ENCODE measurements around the gene TECPR2.

The TECPR2 gene

DNA sequence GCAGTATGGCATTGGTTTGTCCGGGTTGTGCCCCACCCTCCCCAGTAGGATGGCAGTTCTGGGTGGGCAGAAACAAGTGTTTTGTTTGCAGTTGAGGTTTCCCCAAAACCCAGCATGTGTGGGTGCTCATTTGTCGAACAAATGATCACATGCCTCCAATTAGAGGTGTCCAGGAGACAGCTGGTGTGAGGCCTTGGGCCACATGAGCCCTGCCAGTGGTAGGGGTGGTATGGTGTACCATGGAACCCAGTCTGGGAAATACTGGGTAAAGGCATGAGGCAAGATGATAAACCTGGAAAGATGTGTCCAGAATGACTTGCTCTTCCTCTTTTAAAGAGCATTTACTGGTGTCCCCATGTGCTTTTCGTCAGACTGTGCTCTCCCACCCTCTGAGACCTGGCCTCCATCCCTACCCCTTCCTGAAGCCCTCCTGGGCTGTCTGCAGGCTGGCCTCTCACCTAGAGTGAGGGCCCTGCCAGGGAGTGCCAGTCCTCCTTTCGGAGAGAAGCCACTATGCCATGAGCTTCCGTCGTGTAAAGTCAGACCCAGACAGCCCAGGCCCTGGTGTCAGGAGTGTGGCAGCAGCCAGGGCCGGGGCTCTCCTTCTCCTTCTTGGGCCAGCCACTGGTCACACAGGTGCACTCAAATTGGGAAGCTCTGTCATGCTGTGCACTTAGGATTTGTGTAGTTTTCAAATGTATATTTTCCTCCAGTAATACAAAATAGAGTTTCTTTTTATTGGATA, 129.2 kb downstream of the TECPR2 start:
- H3K4me3 ChIP-seq (ENCODE audit: low read depth in 1 of 2, low read length in 2 of 2) = no peak overlapping the region
- no peak overlapping the region for H3K9ac ChIP-seq (ENCODE audit: low read length)
- H3K27ac ChIP-seq (ENCODE audit: low read depth, low read length) = no peak overlapping the region
- no peaks in the 10 kb centered on the region for H3K9me3 ChIP-seq (ENCODE audit: low read length)
- H3K36me3 ChIP-seq (ENCODE audit: insufficient read depth, low read length) = no peaks in the 10 kb centered on the region
- no peaks in the 10 kb centered on the region for H3K4me1 ChIP-seq (ENCODE audit: insufficient read depth, low read length)
- H3K27me3 ChIP-seq (ENCODE audit: control insufficient read depth in 1 of 2, insufficient read depth in 2 of 2, low read length in 2 of 2) = no peaks in the 10 kb centered on the region

DNA sequence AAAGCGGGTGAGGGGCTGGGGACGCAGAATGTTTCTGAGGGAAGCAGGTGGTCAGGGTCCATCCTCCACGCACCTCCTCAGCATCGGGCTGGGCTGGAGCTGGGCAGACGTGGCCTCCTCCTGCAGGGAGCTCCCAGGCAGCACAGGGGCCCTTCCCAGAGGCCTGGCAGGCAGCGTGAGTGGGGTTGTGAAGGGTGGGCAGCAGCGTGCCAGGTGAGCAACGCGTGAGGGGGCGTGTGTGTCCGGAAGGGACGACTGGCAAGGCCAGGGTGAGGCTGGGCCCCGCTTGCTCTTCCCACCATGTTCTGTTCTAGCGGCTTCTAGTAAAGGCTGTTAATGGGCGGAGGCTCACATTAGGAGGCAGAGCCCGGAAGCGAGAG, 129.8 kb downstream of the TECPR2 start:
- no peak overlapping the region for H3K4me3 ChIP-seq (ENCODE audit: low read depth in 1 of 2, low read length in 2 of 2)
- no peak overlapping the region for H3K9ac ChIP-seq (ENCODE audit: low read length)
- H3K27me3 ChIP-seq (ENCODE audit: control insufficient read depth in 1 of 2, insufficient read depth in 2 of 2, low read length in 2 of 2) = no peaks in the 10 kb centered on the region
- no peaks in the 10 kb centered on the region for H3K36me3 ChIP-seq (ENCODE audit: insufficient read depth, low read length)
- H3K27ac ChIP-seq (ENCODE audit: low read depth, low read length) = no peak overlapping the region
- no peaks in the 10 kb centered on the region for H3K4me1 ChIP-seq (ENCODE audit: insufficient read depth, low read length)
- no peaks in the 10 kb centered on the region for H3K9me3 ChIP-seq (ENCODE audit: low read length)

DNA sequence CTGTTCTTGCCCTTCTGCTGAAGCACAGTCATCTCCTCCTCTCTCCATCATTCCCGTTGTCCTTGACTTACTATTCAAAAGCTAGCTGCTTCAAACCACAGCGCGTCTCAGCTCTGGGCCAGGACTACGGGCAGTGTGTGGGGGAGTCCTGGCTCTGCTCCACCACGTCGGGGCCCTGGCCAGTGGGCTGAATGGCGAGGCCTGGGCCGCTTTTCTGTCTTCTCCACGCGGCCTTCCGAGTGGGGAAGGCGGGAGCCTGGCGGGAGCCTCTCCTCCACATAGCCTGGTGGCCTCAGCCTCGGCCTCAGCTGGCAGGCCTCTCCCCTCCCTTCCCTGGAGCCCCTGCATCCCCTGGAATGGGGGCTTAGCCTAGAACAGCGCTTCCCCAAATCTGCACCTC, 130.4 kb downstream of the TECPR2 start:
- Histone ChIP-seq H3K4me3 (ENCODE audit: low read depth in 1 of 2, low read length in 2 of 2) (no peak overlapping the region), H3K4me1 (ENCODE audit: insufficient read depth, low read length) (no peaks in the 10 kb centered on the region), H3K27me3 (ENCODE audit: control insufficient read depth in 1 of 2, insufficient read depth in 2 of 2, low read length in 2 of 2) (no peaks in the 10 kb centered on the region), H3K36me3 (ENCODE audit: insufficient read depth, low read length) (peaks cover 1% of the 10 kb centered on the region), H3K9me3 (ENCODE audit: low read length) (no peaks in the 10 kb centered on the region), H3K27ac (ENCODE audit: low read depth, low read length) (no peak overlapping the region), H3K9ac (ENCODE audit: low read length) (no peak overlapping the region)

DNA sequence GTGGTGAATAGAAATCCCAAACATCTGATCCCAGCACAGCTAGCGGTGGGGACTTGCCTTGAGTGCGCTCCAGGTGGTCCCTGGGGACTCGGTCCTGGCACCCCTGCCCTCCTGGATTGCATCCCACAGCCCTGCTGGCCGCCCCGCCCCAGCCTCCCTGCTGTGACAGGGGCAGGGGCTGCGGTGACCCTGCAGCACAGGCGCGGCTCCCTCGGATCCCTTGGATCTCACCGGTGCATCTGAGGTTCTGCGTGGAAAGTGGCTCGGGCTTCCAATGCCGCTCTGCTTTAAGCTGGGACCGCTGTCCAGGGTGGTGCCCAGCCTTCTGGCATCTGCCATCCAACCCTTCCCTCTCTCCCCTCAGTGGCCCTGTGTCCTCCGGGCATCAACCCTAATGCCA, 130.8 kb downstream of the TECPR2 start:
- Histone ChIP-seq H3K27ac (ENCODE audit: low read depth, low read length) (no peak overlapping the region), H3K4me3 (ENCODE audit: low read depth in 1 of 2, low read length in 2 of 2) (no peak overlapping the region), H3K9me3 (ENCODE audit: low read length) (no peaks in the 10 kb centered on the region), H3K36me3 (ENCODE audit: insufficient read depth, low read length) (peaks cover 6% of the 10 kb centered on the region), H3K27me3 (ENCODE audit: control insufficient read depth in 1 of 2, insufficient read depth in 2 of 2, low read length in 2 of 2) (no peaks in the 10 kb centered on the region), H3K4me1 (ENCODE audit: insufficient read depth, low read length) (no peaks in the 10 kb centered on the region), H3K9ac (ENCODE audit: low read length) (no peak overlapping the region)

DNA sequence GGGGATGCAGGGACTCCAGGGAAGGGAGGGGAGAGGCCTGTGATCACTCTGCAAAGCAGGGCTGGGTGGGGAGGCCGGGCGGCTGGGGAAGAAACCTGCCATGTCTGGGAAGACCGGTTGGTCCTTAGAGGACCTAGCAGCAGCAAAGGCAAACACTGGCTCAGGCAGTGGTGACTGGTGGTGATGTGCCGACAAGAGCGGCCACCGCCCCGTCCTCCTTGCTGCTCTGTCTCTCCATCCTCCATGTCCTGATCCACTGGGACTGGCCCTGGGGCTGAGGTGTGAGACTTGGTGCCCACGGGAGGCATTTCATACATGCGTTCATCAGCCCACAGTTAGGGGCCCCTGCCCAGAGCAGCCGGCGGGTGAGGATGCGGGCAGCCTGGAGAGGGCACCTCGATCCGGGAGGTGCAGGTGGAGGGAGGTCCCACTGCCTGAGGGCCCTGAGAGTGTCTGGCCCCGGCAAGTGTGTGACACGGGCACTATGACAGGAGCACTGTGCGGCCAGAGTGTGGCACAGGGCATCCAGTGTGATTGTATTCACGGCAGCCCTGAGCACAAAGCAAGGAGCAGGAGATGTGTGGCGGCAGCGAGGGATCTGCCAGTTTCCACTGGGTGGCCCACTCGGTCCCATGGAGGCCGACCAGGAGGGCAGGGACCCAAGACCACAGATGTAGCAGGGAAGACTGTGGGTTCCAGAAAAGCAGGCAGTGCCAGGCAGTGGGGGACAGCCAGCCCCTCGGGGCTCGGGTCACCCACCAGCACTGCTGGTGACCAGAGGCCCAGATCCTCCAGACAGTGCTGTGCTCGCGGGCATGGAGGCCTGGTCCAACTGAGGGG, 133.0 kb downstream of the TECPR2 start:
- Histone ChIP-seq H3K4me3 (ENCODE audit: low read depth in 1 of 2, low read length in 2 of 2) (no peak overlapping the region), H3K9me3 (ENCODE audit: low read length) (no peaks in the 10 kb centered on the region), H3K9ac (ENCODE audit: low read length) (no peak overlapping the region), H3K36me3 (ENCODE audit: insufficient read depth, low read length) (peaks cover 9% of the 10 kb centered on the region), H3K4me1 (ENCODE audit: insufficient read depth, low read length) (peaks cover 11% of the 10 kb centered on the region), H3K27me3 (ENCODE audit: control insufficient read depth in 1 of 2, insufficient read depth in 2 of 2, low read length in 2 of 2) (no peaks in the 10 kb centered on the region), H3K27ac (ENCODE audit: low read depth, low read length) (no peak overlapping the region)

DNA sequence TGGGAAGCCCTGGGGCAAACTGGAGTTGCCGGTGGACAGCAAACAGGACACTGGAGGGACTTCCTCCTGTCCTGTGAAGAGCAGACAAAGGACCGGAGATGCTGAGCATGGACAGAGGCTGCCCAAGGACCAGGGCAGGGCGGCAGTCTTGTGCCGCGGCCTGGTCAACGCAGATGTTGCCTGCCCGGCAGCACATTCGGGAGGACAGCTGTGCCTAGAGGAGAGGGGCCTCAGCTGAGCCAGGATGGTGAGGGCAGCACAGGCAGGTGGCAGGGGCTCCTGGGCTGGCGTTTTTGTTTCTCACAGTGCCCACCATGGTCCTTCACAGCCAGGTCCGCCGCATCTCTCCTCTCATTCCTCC, 133.6 kb downstream of the TECPR2 start:
- Histone ChIP-seq H3K4me1 (ENCODE audit: insufficient read depth, low read length) (peaks cover 15% of the 10 kb centered on the region), H3K36me3 (ENCODE audit: insufficient read depth, low read length) (peaks cover 9% of the 10 kb centered on the region), H3K9ac (ENCODE audit: low read length) (no peak overlapping the region)

DNA sequence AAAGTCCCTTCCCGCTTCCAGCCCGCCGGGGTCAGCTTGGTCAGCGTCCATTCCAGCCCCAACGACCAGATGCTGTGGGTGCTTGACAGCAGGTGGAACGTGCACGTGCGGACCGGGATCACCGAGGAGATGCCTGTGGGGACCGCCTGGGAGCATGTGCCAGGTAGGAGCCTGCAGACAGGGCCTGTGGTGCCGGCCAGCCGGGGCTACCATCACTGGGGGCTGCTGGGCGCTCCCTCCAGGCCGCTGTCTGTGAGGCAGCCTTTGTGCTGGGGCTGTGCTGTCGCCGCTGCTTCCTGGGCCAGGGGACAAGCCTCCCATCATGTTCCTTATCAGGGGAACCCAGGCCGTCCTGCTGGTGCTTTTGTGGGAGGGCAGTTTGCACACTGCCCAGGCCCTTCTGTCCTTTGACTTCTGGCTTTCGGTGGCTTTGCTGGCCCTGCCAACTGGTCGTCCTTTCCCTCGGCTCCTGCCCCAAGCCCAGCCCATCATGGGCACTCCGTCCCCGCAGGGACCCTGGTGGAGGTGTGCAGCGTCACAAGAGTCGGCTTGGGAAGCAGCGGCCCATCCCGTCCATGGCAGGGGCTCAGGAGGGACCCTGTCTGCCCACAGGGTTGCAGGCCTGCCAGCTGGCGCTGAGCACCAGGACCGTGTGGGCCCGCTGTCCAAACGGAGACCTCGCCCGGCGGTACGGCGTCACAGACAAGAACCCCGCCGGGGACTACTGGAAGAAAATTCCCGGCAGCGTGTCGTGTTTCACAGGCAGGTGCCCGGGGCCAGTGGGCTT, 134.4 kb downstream of the TECPR2 start:
- Histone ChIP-seq H3K27ac (ENCODE audit: low read depth, low read length) (no peak overlapping the region), H3K9me3 (ENCODE audit: low read length) (no peaks in the 10 kb centered on the region), H3K4me3 (ENCODE audit: low read depth in 1 of 2, low read length in 2 of 2) (no peak overlapping the region), H3K36me3 (ENCODE audit: insufficient read depth, low read length) (peaks cover 9% of the 10 kb centered on the region), H3K4me1 (ENCODE audit: insufficient read depth, low read length) (peaks cover 15% of the 10 kb centered on the region), H3K27me3 (ENCODE audit: control insufficient read depth in 1 of 2, insufficient read depth in 2 of 2, low read length in 2 of 2) (no peaks in the 10 kb centered on the region), H3K9ac (ENCODE audit: low read length) (no peak overlapping the region)

More for the DNA sequence above, 133.6 kb downstream of the TECPR2 start:
- H3K4me3 ChIP-seq (ENCODE audit: low read depth in 1 of 2, low read length in 2 of 2) = no peak overlapping the region
- H3K27me3 ChIP-seq (ENCODE audit: control insufficient read depth in 1 of 2, insufficient read depth in 2 of 2, low read length in 2 of 2) = no peaks in the 10 kb centered on the region
- no peaks in the 10 kb centered on the region for H3K9me3 ChIP-seq (ENCODE audit: low read length)
- no peak overlapping the region for H3K27ac ChIP-seq (ENCODE audit: low read depth, low read length)

DNA sequence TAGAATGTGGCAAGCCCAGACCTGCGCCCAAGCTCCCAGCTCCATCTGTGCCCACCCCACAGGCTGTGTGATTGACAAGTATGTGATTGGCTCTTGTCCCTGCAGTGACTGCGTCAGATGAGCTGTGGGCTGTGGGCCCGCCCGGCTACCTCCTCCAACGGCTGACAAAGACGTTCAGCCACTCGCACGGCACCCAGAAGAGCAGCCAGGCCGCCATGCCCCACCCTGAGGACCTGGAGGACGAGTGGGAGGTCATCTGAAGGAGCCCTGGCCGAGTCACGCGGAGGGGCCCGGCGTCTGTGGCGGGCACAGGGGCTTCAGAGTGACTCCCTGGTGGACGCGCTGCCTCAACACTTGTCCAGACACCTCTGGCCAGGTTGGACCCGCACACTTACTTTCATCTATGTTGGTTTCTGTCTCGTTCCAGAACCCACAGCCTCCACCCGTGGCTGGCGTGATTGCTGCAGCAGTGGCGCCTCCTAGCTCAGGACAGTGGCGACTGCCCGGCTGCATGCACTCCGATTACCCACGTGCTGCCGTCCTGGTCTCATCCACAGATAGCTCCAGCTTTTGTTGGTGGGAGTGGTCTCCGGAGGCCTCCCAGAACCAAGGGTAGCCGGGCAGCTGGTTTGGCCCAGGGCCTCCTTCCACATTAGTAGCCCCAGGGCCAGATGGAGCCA, 135.4 kb downstream of the TECPR2 start:
- Histone ChIP-seq H3K36me3 (ENCODE audit: insufficient read depth, low read length) (peaks cover 9% of the 10 kb centered on the region), H3K9me3 (ENCODE audit: low read length) (no peaks in the 10 kb centered on the region), H3K4me3 (ENCODE audit: low read depth in 1 of 2, low read length in 2 of 2) (no peak overlapping the region), H3K4me1 (ENCODE audit: insufficient read depth, low read length) (peaks cover 15% of the 10 kb centered on the region), H3K27me3 (ENCODE audit: control insufficient read depth in 1 of 2, insufficient read depth in 2 of 2, low read length in 2 of 2) (no peaks in the 10 kb centered on the region), H3K27ac (ENCODE audit: low read depth, low read length) (no peak overlapping the region), H3K9ac (ENCODE audit: low read length) (no peak overlapping the region)

DNA sequence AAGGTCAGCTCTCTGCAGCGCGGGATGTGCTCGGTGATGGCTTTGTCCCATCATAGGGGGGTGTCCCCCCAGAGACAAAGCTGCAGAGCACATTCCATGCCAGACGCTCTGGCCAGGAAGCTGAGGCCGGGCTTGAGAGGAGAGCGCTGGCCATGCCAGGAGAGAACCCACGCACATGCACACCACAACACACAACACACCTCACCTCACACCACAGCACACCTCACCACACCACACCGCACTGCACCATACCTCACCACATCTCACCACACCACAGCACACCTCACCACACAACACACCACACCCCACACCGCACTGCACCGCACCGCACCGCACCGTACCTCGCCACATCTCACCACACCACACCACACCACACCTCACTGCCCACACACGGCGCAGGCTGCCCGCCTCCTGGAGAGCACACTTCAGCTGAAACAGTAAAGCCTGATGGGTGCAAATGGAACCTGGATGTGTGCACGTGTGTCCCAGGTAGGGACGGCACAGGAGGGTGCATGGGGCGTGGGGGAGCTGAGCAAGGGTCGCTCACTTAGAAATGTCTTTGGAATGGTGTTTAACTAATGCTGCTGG, 136.0 kb downstream of the TECPR2 start:
- Histone ChIP-seq H3K9me3 (ENCODE audit: low read length) (no peaks in the 10 kb centered on the region), H3K27ac (ENCODE audit: low read depth, low read length) (no peak overlapping the region), H3K36me3 (ENCODE audit: insufficient read depth, low read length) (peaks cover 9% of the 10 kb centered on the region), H3K4me3 (ENCODE audit: low read depth in 1 of 2, low read length in 2 of 2) (no peak overlapping the region), H3K4me1 (ENCODE audit: insufficient read depth, low read length) (peaks cover 15% of the 10 kb centered on the region), H3K9ac (ENCODE audit: low read length) (no peak overlapping the region), H3K27me3 (ENCODE audit: control insufficient read depth in 1 of 2, insufficient read depth in 2 of 2, low read length in 2 of 2) (no peaks in the 10 kb centered on the region)

DNA sequence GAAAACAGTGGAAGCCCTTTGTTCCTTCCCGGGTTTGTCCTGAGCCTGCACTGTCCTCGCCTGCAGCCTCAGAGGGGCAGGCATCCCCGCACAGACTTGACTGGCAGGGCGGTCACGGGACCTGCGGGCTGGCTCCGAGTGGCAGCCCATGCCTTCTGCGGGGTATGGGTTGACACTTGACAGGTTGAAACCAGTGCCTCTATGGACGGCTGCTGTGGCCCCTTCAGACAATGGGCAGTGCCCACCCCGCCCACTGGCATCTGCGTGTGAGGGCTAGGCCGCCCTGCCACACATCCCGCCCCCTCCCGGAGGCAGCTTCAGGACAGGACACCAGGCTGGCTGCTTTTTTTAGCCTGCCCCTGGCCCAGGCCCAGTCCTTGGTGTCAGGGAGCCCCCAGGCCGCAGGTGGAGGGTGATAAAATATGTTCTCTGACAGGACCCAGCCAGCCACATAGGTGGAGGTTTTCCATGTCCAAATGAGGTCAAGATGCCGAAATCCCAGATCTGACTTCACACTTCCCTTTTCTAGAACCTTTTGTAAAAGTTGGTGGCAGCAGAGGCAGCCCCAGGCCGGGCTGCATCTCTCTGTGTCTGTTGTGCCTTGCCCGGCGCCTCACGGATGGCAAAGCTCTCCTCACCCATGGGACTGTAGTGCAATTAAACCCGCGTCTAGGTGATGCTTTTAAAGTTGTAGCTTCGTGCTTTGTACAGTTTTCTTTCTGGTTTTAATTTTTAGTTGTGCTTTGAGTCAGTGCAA, 136.8 kb downstream of the TECPR2 start:
- Histone ChIP-seq H3K9ac (ENCODE audit: low read length) (no peak overlapping the region), H3K36me3 (ENCODE audit: insufficient read depth, low read length) (peaks cover 9% of the 10 kb centered on the region)

More for the DNA sequence above, 136.8 kb downstream of the TECPR2 start:
- Histone ChIP-seq H3K4me1 (ENCODE audit: insufficient read depth, low read length) (peaks cover 15% of the 10 kb centered on the region), H3K27ac (ENCODE audit: low read depth, low read length) (peak overlapping the region; percentile 78), H3K9me3 (ENCODE audit: low read length) (no peaks in the 10 kb centered on the region), H3K4me3 (ENCODE audit: low read depth in 1 of 2, low read length in 2 of 2) (no peak overlapping the region), H3K27me3 (ENCODE audit: control insufficient read depth in 1 of 2, insufficient read depth in 2 of 2, low read length in 2 of 2) (no peaks in the 10 kb centered on the region)

Data from muscle layer of colon (tissue), 2 donors.